Large intestine (tissue), 3 donors: ENCODE measurements around the gene OBSCN. TPM values are rescaled to one million over a fixed set of nuclear protein-coding genes. Genes with fewer than 3 reads are reported as not detected.
"Not testable (repeated sequence)": the region's sequence is repeated elsewhere in the genome, so short reads cannot be mapped to it uniquely, and the experiment has no call there.

ENCODE experiments used
- DNase-seq, 2 donors: peaks; one replicate each; pipeline versions ENCODE4 v3.0.0 to v3.0.0-alpha.2; 2013
- H3K27ac ChIP-seq: one replicate; pipeline ENCODE4 v1.5.1; 2013; ENCODE audit warnings: low read length
- H3K27me3 ChIP-seq: 2 replicates; pipeline ENCODE4 v1.6.1; 2013; ENCODE audit warnings: low read length; ENCODE audit not compliant: control insufficient read depth, insufficient read depth
- H3K36me3 ChIP-seq: 2 replicates; pipeline ENCODE4 v1.6.1; 2013; ENCODE audit warnings: low read length; ENCODE audit not compliant: control insufficient read depth, insufficient read depth
- H3K4me1 ChIP-seq: one replicate; pipeline ENCODE4 v1.6.1; 2013; ENCODE audit warnings: low read length; ENCODE audit not compliant: control insufficient read depth, insufficient read depth
- H3K4me3 ChIP-seq: one replicate; pipeline ENCODE4 v1.5.1; 2013; ENCODE audit warnings: low read length
- H3K9me3 ChIP-seq: one replicate; pipeline ENCODE4 v1.6.1; 2013; ENCODE audit warnings: mild to moderate bottlenecking, low read depth, low read length, moderate library complexity; ENCODE audit not compliant: control insufficient read depth
- WGBS: methylation state at CpG from one replicate; pipeline ENCODE4 v1.1.5; 2013; ENCODE audit warnings: low lambda C conversion rate; ENCODE audit not compliant: insufficient coverage; 5-methylcytosine and 5-hydroxymethylcytosine counted together
- polyA plus RNA-seq: library from polyadenylated mRNA; unstranded; fragments of 120-200 nt; gene quantifications from one replicate; pipeline ENCODE4 v1.2.1, GENCODE V29; 2013

The OBSCN gene
- polyA plus RNA-seq, 1 donor = 58.9 TPM

DNA sequence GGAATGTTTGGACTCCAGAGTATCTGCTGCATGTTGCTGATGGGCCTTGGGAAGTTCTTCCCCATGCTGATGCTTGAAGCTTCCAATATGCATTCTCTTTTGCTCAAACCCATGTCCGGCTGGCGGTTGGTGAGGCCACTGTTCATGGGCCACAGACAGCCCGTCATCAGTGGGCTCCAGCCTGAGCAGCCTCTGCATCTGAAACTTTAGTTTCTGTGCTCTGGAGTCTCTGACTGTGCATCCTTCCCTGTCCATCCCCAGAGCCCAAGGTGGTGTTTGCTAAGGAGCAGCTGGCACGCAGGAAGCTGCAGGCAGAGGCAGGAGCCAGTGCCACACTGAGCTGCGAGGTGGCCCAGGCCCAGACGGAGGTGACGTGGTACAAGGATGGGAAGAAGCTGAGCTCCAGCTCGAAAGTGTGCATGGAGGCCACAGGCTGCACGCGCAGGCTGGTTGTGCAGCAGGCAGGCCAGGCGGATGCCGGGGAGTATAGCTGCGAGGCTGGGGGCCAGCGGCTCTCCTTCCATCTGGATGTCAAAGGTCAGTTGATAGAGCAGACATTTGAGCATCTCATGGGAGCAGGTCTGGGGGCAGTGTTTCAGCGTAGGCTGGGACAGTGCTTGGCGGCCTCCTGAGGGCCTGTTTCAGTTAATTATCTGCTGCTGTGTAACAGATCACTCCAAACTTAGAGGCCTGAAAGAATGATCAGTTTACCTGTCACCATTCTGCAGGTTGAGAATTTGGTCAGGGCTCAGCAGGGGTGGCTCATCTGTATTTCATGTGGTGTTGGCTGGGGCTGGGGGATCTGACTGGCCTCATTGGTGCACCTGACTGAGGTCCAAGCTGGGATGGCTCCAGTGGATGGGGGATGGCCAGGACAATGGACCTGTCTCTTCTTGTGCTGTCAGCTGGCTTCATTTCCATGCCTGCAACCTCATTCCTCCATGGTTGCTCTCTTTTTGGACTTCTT lies 16.6 kb downstream of the OBSCN start:
- H3K27ac ChIP-seq = no peak overlapping the region
- peaks cover 3% of the 10 kb centered on the region for H3K4me1 ChIP-seq
- no peaks in the 10 kb centered on the region for H3K27me3 ChIP-seq
- peaks cover 13% of the 10 kb centered on the region for H3K9me3 ChIP-seq
- no peak overlapping the region for H3K4me3 ChIP-seq
- DNase-seq = no peak
- H3K36me3 ChIP-seq = peaks cover 17% of the 10 kb centered on the region
- no CpG with 5 or more reads among the region's 16 CpGs for WGBS

DNA sequence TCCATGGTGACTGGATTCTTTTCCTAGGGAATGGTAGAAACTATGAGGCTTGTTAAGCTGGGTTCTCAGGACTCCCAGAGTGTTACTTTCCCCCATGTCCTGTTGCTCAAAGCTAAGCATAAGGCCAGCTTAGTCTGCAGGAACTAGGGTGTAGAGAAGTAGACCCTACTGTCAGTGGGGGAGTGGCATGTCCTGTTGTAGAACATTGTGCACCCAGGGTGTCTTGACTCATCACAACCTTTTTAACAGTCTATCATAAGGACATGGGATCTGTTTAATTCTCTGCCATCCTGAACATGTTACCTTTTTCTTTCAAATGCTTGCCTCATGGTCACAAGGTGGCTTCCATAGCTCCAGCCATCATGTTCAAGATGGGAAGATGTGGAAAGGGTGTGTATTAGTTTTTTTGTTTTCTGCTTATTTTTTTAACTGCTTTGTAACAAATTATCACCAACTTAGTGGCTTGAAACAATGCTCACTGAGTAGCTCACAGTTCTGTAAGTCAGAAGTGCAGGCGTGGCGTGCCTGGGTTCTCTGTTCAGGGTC lies 17.4 kb downstream of the OBSCN start:
- Histone ChIP-seq H3K27ac (no peak overlapping the region), H3K36me3 (peaks cover 14% of the 10 kb centered on the region), H3K4me3 (no peak overlapping the region), H3K9me3 (peaks cover 13% of the 10 kb centered on the region), H3K27me3 (no peaks in the 10 kb centered on the region), H3K4me1 (peaks cover 3% of the 10 kb centered on the region)
- WGBS = no CpG with 5 or more reads among the region's 2 CpGs
- DNase-seq = no peak

DNA sequence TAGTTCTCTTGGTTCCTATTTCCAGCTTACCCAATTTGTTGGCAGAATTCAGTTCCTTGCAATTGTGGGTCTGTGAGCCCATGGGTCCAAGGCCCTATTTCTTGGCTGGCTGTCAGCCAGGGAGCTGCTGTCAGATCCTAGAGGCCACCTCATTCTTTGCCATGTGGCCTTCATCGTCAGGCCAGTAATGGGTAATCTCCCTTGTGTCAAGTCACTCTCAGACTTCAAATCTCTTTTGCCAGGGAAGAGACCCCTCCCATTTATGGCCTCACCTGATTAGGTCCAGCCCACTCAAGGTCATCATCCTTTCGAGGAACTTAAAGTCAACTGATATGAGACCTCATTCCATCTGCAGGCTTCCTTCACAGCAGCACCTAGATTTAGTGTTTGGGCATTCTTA lies 17.9 kb downstream of the OBSCN start:
- DNase-seq = no peak
- H3K36me3 ChIP-seq = peaks cover 14% of the 10 kb centered on the region
- H3K4me1 ChIP-seq = peaks cover 3% of the 10 kb centered on the region
- H3K27me3 ChIP-seq = no peaks in the 10 kb centered on the region
- H3K9me3 ChIP-seq = peaks cover 13% of the 10 kb centered on the region
- no peak overlapping the region for H3K27ac ChIP-seq
- WGBS = no CpG with 5 or more reads among the region's 2 CpGs
- H3K4me3 ChIP-seq = no peak overlapping the region

DNA sequence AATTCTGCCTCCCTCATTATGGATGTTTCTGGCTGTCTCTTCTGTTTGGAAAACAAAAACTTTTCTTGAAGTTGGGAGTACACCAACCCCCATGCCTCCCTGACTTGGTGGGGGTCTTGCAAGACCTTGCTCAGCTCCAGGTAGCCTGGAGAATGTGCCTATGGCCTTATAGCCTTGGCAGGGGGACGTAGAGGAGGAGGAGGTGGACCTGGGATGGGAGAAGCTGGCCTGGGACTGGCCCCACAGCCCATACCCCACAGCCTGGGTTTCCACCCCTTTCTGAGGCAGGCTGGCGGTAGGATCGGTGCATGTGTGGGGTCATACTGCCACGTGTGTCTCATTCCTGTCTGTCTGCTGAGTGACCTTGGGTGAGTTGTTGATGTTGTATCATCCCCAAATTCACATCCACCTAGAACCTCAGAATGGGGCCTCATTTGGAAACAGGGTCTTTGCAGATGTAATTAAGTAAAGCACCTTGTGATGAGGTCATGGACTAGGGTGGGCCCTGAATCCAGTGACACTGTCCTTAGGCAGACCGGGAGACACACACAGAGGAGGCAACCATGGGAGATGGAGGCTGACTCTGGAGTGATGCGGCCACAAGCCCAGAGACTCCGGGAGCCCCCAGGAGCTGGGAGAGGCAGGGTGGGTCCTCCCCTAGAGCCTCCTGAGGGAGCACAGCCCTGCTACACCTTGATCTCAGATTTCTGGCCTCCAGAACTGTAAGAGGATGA lies 18.5 kb downstream of the OBSCN start:
- Histone ChIP-seq H3K36me3 (peaks cover 14% of the 10 kb centered on the region), H3K4me3 (no peak overlapping the region), H3K27ac (no peak overlapping the region), H3K27me3 (no peaks in the 10 kb centered on the region), H3K4me1 (peaks cover 3% of the 10 kb centered on the region), H3K9me3 (peaks cover 13% of the 10 kb centered on the region)
- DNase-seq = no peak
- no CpG with 5 or more reads among the region's 7 CpGs for WGBS

DNA sequence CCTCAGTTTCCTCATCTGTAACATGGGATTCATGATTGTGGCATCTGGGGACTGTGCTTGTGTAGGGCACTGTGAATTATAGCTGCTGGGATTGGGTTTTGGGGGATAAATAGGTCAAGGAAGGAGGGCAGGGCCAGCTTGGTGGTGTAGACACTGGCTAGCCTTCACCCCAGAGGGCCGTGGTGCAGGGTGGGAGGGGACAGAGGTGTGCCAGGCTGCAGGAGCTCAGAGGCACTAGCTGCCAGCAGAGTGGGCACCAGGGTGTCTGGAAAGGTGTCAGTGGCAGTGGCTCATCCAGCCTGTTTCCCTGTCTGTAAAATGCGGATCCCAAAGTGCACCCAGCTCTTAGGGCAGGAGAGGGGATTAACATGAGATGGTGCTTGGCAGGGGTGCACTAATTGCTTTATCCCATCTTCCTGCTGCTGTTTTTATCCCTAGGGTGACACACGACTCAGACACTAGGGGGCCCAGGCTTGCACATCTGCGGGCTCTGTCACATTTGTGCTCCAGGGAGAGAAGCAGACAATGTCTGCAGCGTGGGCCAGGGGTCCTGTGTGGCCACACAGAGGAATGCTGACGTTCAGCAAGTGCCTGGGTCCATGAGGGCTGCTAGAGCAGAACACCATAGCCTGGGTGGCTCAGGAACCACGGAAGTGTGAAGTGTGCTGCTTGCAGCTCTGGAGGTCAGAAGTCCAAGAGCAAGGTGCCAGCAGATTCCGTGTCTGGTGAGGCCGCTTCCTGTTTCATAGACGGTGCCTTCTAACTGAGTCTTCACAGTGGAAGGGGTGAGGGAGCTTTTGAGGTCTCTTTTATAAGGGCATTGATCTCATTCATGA lies 19.3 kb downstream of the OBSCN start:
- Histone ChIP-seq H3K27ac (peak overlapping the region; percentile 43), H3K9me3 (peaks cover 13% of the 10 kb centered on the region), H3K4me3 (no peak overlapping the region), H3K27me3 (no peaks in the 10 kb centered on the region), H3K36me3 (peaks cover 18% of the 10 kb centered on the region), H3K4me1 (peaks cover 3% of the 10 kb centered on the region)
- peak; percentile 74 to 86 for DNase-seq
- 70% methylated on average over 2 of the region's 10 CpGs for WGBS

DNA sequence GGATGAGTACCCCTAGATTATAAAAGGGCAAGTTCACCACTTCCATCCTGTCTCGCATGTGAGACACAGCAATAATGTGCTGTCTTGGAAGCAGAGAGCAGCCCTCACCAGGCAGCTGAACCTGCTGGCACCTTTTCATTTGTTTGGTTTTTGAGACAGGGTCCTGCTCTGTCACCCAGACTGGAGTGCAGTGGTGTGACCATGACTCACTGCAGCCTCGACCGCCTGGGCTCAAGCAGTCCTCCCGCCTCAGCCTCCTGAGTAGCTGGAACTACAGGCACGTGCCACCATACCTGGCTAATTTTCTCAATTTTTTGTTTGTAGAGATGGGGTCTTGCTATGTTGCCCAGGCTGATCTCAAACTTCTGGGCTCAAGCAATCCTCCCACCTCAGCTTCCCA lies 20.3 kb downstream of the OBSCN start:
- whole genome bisulfite sequencing = no CpG with 5 or more reads among the region's 5 CpGs
- not testable (repeated sequence) for DNase-seq, H3K27me3 ChIP-seq, H3K4me3 ChIP-seq, H3K4me1 ChIP-seq, H3K27ac ChIP-seq
- Histone ChIP-seq H3K36me3 (peaks cover 22% of the 10 kb centered on the region), H3K9me3 (peaks cover 13% of the 10 kb centered on the region)

DNA sequence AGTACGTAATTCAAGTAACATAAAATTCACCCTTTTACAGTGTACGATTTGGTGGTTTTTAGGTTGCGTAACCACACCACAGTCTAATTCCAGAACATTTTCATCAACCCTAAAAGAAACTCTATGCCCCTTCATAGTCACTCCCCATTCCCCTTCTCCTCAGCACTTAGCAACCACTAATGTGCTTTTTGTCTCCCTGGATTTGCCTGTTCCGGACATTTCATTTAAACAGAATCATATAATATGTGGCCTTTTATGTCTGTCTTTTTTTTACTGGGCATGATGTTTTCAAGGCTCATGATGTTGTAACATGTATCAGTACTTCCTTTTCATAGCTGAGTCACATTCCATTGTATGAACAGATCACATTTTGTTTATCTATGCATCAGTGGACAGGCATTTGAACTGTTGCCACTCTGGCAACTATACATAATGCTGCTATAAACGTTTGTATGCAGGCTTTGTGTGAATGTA lies 20.8 kb downstream of the OBSCN start:
- no peak overlapping the region for H3K4me3 ChIP-seq
- peaks cover 13% of the 10 kb centered on the region for H3K9me3 ChIP-seq
- DNase-seq = no peak
- H3K27ac ChIP-seq = no peak overlapping the region
- WGBS = 100% methylated on average over 3 of the region's 5 CpGs
- H3K4me1 ChIP-seq = peaks cover 3% of the 10 kb centered on the region
- H3K36me3 ChIP-seq = peaks cover 22% of the 10 kb centered on the region
- no peaks in the 10 kb centered on the region for H3K27me3 ChIP-seq

DNA sequence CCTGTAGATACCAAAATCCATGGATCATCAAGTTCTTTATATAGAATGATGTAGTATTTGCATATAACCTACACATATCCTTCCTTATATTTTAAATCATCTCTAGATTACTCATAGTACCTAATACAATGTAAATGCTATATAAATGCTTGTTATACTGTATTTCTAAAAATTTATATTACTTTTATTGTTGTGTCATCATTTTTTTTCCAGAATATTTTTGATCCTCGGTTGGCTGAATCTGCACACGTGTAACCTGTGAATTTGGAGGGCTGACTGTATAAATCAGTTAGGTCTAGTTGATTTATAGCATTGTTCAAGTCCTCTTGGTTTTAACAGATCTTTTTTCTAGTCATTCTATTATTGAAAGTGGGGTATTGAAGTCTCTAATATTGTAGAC lies 23.3 kb downstream of the OBSCN start:
- H3K9me3 ChIP-seq = no peaks in the 10 kb centered on the region
- DNase-seq = no peak
- H3K4me1 ChIP-seq = peaks cover 6% of the 10 kb centered on the region
- 83% methylated on average over 2 of the region's 2 CpGs for WGBS
- peaks cover 11% of the 10 kb centered on the region for H3K36me3 ChIP-seq
- no peak overlapping the region for H3K4me3 ChIP-seq
- no peaks in the 10 kb centered on the region for H3K27me3 ChIP-seq
- no peak overlapping the region for H3K27ac ChIP-seq

DNA sequence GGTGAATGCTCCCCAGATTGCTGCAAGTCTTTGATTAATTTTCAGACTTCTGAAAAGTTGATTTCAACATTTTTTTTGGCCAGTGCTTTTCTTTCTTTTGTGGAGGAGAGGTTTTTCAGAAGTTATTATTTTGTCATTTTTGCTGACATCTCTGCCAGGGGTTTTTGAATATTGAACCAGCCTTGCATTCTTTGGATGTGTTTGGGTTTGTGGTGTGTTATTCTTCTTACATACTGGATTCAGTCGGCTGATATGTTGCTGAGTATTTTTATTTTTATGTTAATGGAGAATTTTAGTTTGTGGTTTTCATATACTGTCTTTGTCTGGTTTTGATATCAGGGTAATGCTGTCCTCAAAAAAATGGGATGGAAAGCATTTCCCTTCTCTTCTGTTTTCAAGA lies 25.3 kb downstream of the OBSCN start:
- no peak for DNase-seq
- Histone ChIP-seq H3K4me3 (no peak overlapping the region), H3K36me3 (peaks cover 9% of the 10 kb centered on the region), H3K9me3 (no peaks in the 10 kb centered on the region), H3K27ac (no peak overlapping the region), H3K27me3 (no peaks in the 10 kb centered on the region), H3K4me1 (peaks cover 2% of the 10 kb centered on the region)
- no CpG with 5 or more reads among the region's 1 CpG for WGBS
